HepG2 (cell line): ENCODE data around the gene SRRM2. TPM values are rescaled to one million over a fixed set of nuclear protein-coding genes. Genes with fewer than 3 reads are reported as not detected.

ENCODE experiments used
- ATAC-seq: fragments of 200-7000 bp; cut with Tn5 transposase; 3 replicates; pipeline ENCODE4 v1.9.1; 2020; ENCODE audit warnings: mild to moderate bottlenecking, moderate library complexity
- BruUV-seq: library from RNA; stranded (reverse); fragments of 400-500 nt; replicated peaks from 2 replicates; lab custom pipeline; 2021; lab: Mats Ljungman, UMichigan
- CTCF ChIA-PET: fragments of 300-600 bp; formaldehyde crosslinking; extraction: SDS; loops from one replicate; lab custom pipeline; 2021; ENCODE audit warnings: low total read pairs, inconsistent platforms, low intra/inter-chr PET ratio; lab: Yijun Ruan, JAX
- POLR2A ChIA-PET: fragments of 350-600 bp; sonication (Branson Sonifier 250); formaldehyde crosslinking; loops from one replicate; lab custom pipeline; 2020; ENCODE audit warnings: antibody characterized with exemption, inconsistent platforms; lab: Yijun Ruan, JAX
- DNase-seq: peaks from one replicate; pipeline ENCODE4 v3.0.0-alpha.2; 2015; ENCODE audit warnings: low spot score
- FAIRE-seq: peaks from 3 replicates; lab custom pipeline; 2011; peaks lifted over from hg19 to GRCh38; lab: Jason Lieb, UNC
- H2AFZ ChIP-seq: one replicate; pipeline ENCODE4 v1.6.1; 2011; ENCODE audit warnings: low read length, inconsistent platforms
- H3K27ac ChIP-seq: fragments of 300-600 bp; 3 replicates; pipeline ENCODE4 v1.8.0; 2011; ENCODE audit warnings: mixed run types, mild to moderate bottlenecking, mixed read lengths, low read length, inconsistent platforms; ENCODE audit not compliant: insufficient read depth; ENCODE audit errors: extremely low read length
- H3K27me3 ChIP-seq, 2 experiments: fragments of 200-600 bp in 1 of 2; 2 replicates in 1 of 2; 3 replicates in 1 of 2; pipeline versions ENCODE4 v1.6.0 to v1.8.0; 2011; ENCODE audit warnings: low read length in 2 of 2, mild to moderate bottlenecking in 2 of 2, moderate library complexity in 2 of 2, inconsistent platforms in 1 of 2; ENCODE audit not compliant: insufficient read depth in 2 of 2, control insufficient read depth in 1 of 2
- H3K36me3 ChIP-seq, 2 experiments: fragments of 200-600 bp in 1 of 2; replicated peaks in 1 of 2; 2 replicates in 1 of 2; 3 replicates in 1 of 2; pipeline versions ENCODE4 v1.5.1 to v1.8.0; 2011; ENCODE audit warnings: low read length in 2 of 2, inconsistent platforms in 1 of 2; ENCODE audit not compliant: insufficient read depth in 2 of 2, control insufficient read depth in 1 of 2
- H3K4me1 ChIP-seq: 2 replicates; pipeline ENCODE4 v1.5.1; 2012; ENCODE audit warnings: low read length, inconsistent platforms; ENCODE audit not compliant: insufficient read depth
- H3K4me2 ChIP-seq: 2 replicates; pipeline ENCODE4 v1.6.0; 2011; ENCODE audit warnings: low read depth, low read length, inconsistent platforms
- H3K4me3 ChIP-seq, 3 experiments: fragments of 200-600 bp in 1 of 3; sonication (generic), shearing (Covaris generic) in 1 of 3; replicated peaks in 1 of 3; 2 replicates each; pipeline ENCODE4 v1.5.1; 2011 to 2016; ENCODE audit warnings: low read length in 3 of 3, inconsistent platforms in 2 of 3, low read depth in 2 of 3, mild to moderate bottlenecking in 2 of 3, control low read depth in 1 of 3, mixed read lengths in 1 of 3; ENCODE audit not compliant: insufficient read depth in 1 of 3
- H3K79me2 ChIP-seq: one replicate; pipeline ENCODE4 v1.6.1; 2011; ENCODE audit warnings: low read length, inconsistent platforms; ENCODE audit not compliant: insufficient read depth
- H3K9ac ChIP-seq: 2 replicates; pipeline ENCODE4 v1.6.0; 2011; ENCODE audit warnings: mild to moderate bottlenecking, low read depth, low read length, inconsistent platforms; ENCODE audit not compliant: insufficient read depth
- H3K9me3 ChIP-seq: 2 replicates; pipeline ENCODE4 v1.5.1; 2012; ENCODE audit warnings: mild to moderate bottlenecking, low read length
- H4K20me1 ChIP-seq: 2 replicates; pipeline ENCODE4 v1.6.0; 2011; ENCODE audit warnings: inconsistent platforms, mild to moderate bottlenecking, low read length, moderate library complexity; ENCODE audit not compliant: insufficient read depth
- GABPA ChIP-seq, 2 experiments: IDR thresholded peaks; 2 replicates each; pipeline ENCODE4 v1.6.1; 2011 to 2016; ENCODE audit warnings: low read depth in 2 of 2, low read length in 1 of 2, missing biosample characterization in 1 of 2, missing genetic modification characterization in 1 of 2
- HDAC6 ChIP-seq: fragments of 200-600 bp; sonication (generic); IDR thresholded peaks from 2 replicates; pipeline ENCODE4 v1.7.0; 2017; ENCODE audit warnings: mild to moderate bottlenecking, antibody characterized with exemption, low read length, low read depth
- HOXA7 ChIP-seq: sonication (generic); formaldehyde crosslinking; IDR thresholded peaks from 2 replicates; pipeline ENCODE4 v1.8.1; 2022; ENCODE audit warnings: mild to moderate bottlenecking, missing genetic modification reagents, moderate library complexity
- ISL2 ChIP-seq: sonication (generic); formaldehyde crosslinking; IDR thresholded peaks from 2 replicates; pipeline ENCODE4 v1.5.0; 2020; ENCODE audit warnings: missing genetic modification reagents
- KAT2B ChIP-seq: fragments of 150-350 bp; IDR thresholded peaks from 2 replicates; pipeline ENCODE4 v1.6.1; 2014; ENCODE audit warnings: low read depth, low read length, borderline replicate concordance
- MIER2 ChIP-seq: IDR thresholded peaks from 2 replicates; pipeline ENCODE4 v1.6.1; 2016; ENCODE audit warnings: missing biosample characterization, missing genetic modification reagents
- NR2F6 ChIP-seq, 2 experiments: IDR thresholded peaks; 2 replicates each; pipeline ENCODE4 v1.6.1; 2016; ENCODE audit warnings: antibody characterized with exemption in 1 of 2, mild to moderate bottlenecking in 1 of 2
- SNAPC2 ChIP-seq: sonication (generic); formaldehyde crosslinking; IDR thresholded peaks from 2 replicates; pipeline ENCODE4 v1.8.1; 2022; ENCODE audit warnings: mild to moderate bottlenecking, missing genetic modification reagents
- TAF1 ChIP-seq: sonication (generic); formaldehyde crosslinking; IDR thresholded peaks from 2 replicates; pipeline ENCODE4 v1.4.0; 2020; ENCODE audit warnings: missing genetic modification reagents
- ZNF781 ChIP-seq: sonication (generic); formaldehyde crosslinking; IDR thresholded peaks from 2 replicates; pipeline ENCODE4 v1.5.1; 2020; ENCODE audit warnings: borderline replicate concordance, mild to moderate bottlenecking, missing genetic modification reagents; ENCODE audit errors: not compliant biosample characterization
- WGBS: methylation state at CpG from one replicate; pipeline ENCODE4 v1.1.6; 2017; ENCODE audit warnings: low lambda C conversion rate; 5-methylcytosine and 5-hydroxymethylcytosine counted together
- in situ Hi-C: cut with HindIII; loops from 2 replicates; pipeline ENCODE4 v1.10.0; 2017; ENCODE audit warnings: low pct_unique_long_range_greater_than_20kb; ENCODE audit not compliant: extremely low pct_ligation_motif_present
- intact Hi-C: fragments of 100-400 bp; cut with micrococcal nuclease; formaldehyde crosslinking; loops from one replicate; pipeline ENCODE4 v1.10.0; 2022; ENCODE audit not compliant: unreplicated experiment
- polyA plus RNA-seq, 8 experiments: library from polyadenylated mRNA; depleted of rRNA in 3 of 8; stranded (reverse) in 7 of 8; unstranded in 1 of 8; fragments of >200 nt; fragmentation: Illumina TruSeq in 4 of 8; extraction: Trizol in 4 of 8; gene quantifications; 2 replicates each; pipeline versions ENCODE4 v1.2.1 to v1.2.3, GENCODE V29; 2011 to 2016; ENCODE audit warnings: low read depth in 4 of 8, missing spikeins in 1 of 8, mixed read lengths in 1 of 8; ENCODE audit not compliant: insufficient read depth in 1 of 8
- total RNA-seq, 5 experiments: library from RNA; depleted of rRNA; stranded (reverse); fragments of >200 nt; fragmentation: Illumina TruSeq; extraction: Trizol; gene quantifications; 2 replicates each; pipeline ENCODE4 v1.2.3, GENCODE V29; 2016; ENCODE audit warnings: low read depth in 1 of 5
- TF ChIP-seq, protein P1 (sequence below): sonication (generic); formaldehyde crosslinking; IDR thresholded peaks from 2 replicates; pipeline ENCODE4 v1.8.1; 2023; ENCODE audit warnings: mild to moderate bottlenecking, moderate library complexity, missing genetic modification reagents

SRRM2 gene
- total and polyA plus RNA-seq, 2 of the 13 experiments (the other 11 are each of a cell fraction or from before 2014, with no cell fraction given), result 50.4 to 112 TPM

DNA sequence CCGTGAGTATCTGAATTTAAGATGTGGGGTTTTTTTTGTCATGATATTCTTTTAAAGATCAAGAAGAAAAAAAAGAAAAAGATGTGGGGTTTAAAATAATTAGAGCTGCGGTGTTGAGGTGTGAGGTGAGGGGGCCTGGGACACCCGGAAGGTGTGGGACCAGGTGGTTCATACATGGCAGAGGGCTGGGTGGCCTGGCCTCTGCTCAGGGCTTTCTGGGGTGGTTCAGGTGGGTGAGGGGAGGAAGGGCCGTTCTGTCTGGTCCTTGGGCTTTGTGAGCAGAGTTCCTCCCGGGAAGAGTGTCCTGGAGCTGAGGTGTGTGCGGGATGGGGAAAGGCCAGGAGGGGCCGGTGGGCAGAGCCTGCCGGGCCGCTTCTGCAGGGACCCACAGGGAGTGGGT lies 37.4 kb upstream of the SRRM2 start:
- H3K9me3 ChIP-seq, result no peaks in the 10 kb centered on the region
- no peak overlapping the region for H3K9ac ChIP-seq
- in situ Hi-C loops (no loop called here), intact Hi-C loops (no loop called here)
- 38% methylated on average over 9 of the region's 9 CpGs for WGBS
- H3K27ac ChIP-seq, result no peak overlapping the region
- no peaks in the 10 kb centered on the region for H3K36me3 ChIP-seq
- no peak for ATAC-seq
- ChIA-PET CTCF (no interaction called here), POLR2A (no interaction called here)
- peaks cover 7 to 36% of the 10 kb centered on the region in 2 experiments for H3K27me3 ChIP-seq
- H3K4me1 ChIP-seq, result peaks cover 16% of the 10 kb centered on the region
- H2AFZ ChIP-seq, result no peak overlapping the region
- no peaks in the 10 kb centered on the region for H4K20me1 ChIP-seq
- H3K4me3 ChIP-seq, result no peak overlapping the region
- H3K79me2 ChIP-seq, result no peaks in the 10 kb centered on the region
- TF ChIP-seq ISL2 (CRISPR knock-in tag) (no peak), KAT2B (no peak), NR2F6 (IDR thresholded peaks at IDR 0.05) (no peak), NR2F6 (CRISPR knock-in tag; IDR thresholded peaks at IDR 0.05) (no peak), TAF1 (CRISPR knock-in tag) (no peak), HOXA7 (CRISPR knock-in tag) (no peak), ZNF781 (CRISPR knock-in tag) (no peak), SNAPC2 (CRISPR knock-in tag) (no peak), GABPA (IDR thresholded peaks at IDR 0.05; ENCODE audit: low read depth, low read length) (no peak), GABPA (CRISPR knock-in tag; IDR thresholded peaks at IDR 0.05; ENCODE audit: low read depth) (no peak), HDAC6 (no peak), MIER2 (CRISPR knock-in tag) (no peak)
- TF ChIP-seq, protein P1, sequence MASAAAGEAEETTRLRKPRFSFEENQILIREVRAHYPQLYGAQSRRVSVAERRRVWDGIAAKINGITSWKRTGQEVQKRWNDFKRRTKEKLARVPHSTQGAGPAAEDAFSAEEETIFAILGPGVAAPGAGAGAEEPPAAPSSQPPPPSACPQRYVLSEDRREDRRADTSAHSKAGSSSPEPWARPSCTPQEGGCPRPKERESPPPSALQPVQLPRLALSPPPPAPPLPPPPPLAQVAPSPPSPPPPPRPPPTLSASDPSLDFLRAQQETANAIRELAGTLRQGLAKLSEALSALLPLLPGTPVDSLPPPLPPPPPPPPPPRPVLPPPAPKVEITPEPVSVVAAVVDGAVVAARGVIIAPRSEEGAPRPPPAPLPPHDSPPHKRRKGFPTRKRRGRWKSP, result no peak
- TF ChIP-seq, all 625 proteins: peak for 0
- DNase-seq (no peak), FAIRE-seq (no peak)
- no peak overlapping the region for H3K4me2 ChIP-seq
- BruUV-seq, result no TSS peak
